Caco-2 (cell line): ENCODE results near the gene STXBP2. TPM values are rescaled to one million over a fixed set of nuclear protein-coding genes. Genes with fewer than 3 reads are reported as not detected.

Experiments
- BruUV-seq: library from RNA; stranded (reverse); fragments of 400-500 nt; replicated peaks from 2 replicates; lab custom pipeline; 2021; lab: Mats Ljungman, UMichigan
- CTCF ChIA-PET: fragments of 300-600 bp; sonication (Branson Sonifier 250); formaldehyde crosslinking; loops from one replicate; lab custom pipeline; 2022; ENCODE audit warnings: antibody characterized with exemption; lab: Charles Lee
- POLR2A ChIA-PET: fragments of 300-600 bp; sonication (Branson Sonifier 250); formaldehyde crosslinking; loops from one replicate; lab custom pipeline; 2022; ENCODE audit warnings: antibody characterized with exemption; lab: Charles Lee
- DNase-seq, 2 experiments: peaks; one replicate each; pipeline versions ENCODE4 v3.0.0 to v3.0.0-alpha.2; 2020 to 2022
- H3K27me3 ChIP-seq: replicated peaks from 2 replicates; pipeline ENCODE4 v1.6.0; 2011; ENCODE audit warnings: low read length; ENCODE audit not compliant: control insufficient read depth, insufficient read depth
- H3K36me3 ChIP-seq: 2 replicates; pipeline ENCODE4 v1.5.1; 2011; ENCODE audit warnings: low read length; ENCODE audit not compliant: control insufficient read depth, insufficient read depth
- H3K4me1 ChIP-seq: fragments of 250-450 bp; sonication (Bioruptor Pico); 2 replicates; pipeline ENCODE4 v1.5.1; 2020; ENCODE audit warnings: mild to moderate bottlenecking
- H3K4me3 ChIP-seq: 2 replicates; pipeline ENCODE4 v1.5.1; 2011; ENCODE audit warnings: low read depth, mild to moderate bottlenecking, control low read depth, low read length
- H3K9me3 ChIP-seq: fragments of 250-450 bp; sonication (Bioruptor Pico); 2 replicates; pipeline ENCODE4 v1.5.1; 2020; ENCODE audit warnings: mild to moderate bottlenecking, moderate library complexity
- H3K27ac Mint-ChIP-seq: one replicate; pipeline ENCODE4 v1.8.0; 2022; ENCODE audit warnings: mixed read lengths; ENCODE audit not compliant: unreplicated experiment
- H3K27me3 Mint-ChIP-seq: one replicate; pipeline ENCODE4 v1.8.0; 2022; ENCODE audit warnings: mixed read lengths; ENCODE audit not compliant: insufficient read depth, unreplicated experiment
- H3K36me3 Mint-ChIP-seq: one replicate; pipeline ENCODE4 v1.8.0; 2022; ENCODE audit warnings: mild to moderate bottlenecking, mixed read lengths; ENCODE audit not compliant: insufficient read depth, unreplicated experiment
- H3K4me1 Mint-ChIP-seq: one replicate; pipeline ENCODE4 v1.8.0; 2022; ENCODE audit warnings: low read depth, mixed read lengths; ENCODE audit not compliant: unreplicated experiment
- H3K4me3 Mint-ChIP-seq: one replicate; pipeline ENCODE4 v1.8.0; 2022; ENCODE audit warnings: mild to moderate bottlenecking, moderate library complexity, mixed read lengths; ENCODE audit not compliant: unreplicated experiment
- H3K9me3 Mint-ChIP-seq: one replicate; pipeline ENCODE4 v1.8.0; 2022; ENCODE audit warnings: mixed read lengths; ENCODE audit not compliant: unreplicated experiment
- intact Hi-C: fragments of 100-400 bp; cut with micrococcal nuclease; formaldehyde crosslinking; loops from one replicate; pipeline ENCODE4 v1.10.0; 2022; ENCODE audit not compliant: unreplicated experiment
- total RNA-seq: library from RNA; stranded (reverse); gene quantifications from 2 replicates; pipeline ENCODE4 v1.2.3, GENCODE V29; 2022
- TF ChIP-seq, protein P1 (sequence below), 2 experiments: fragments of 200-600 bp in 1 of 2; IDR thresholded peaks; 1 replicate in 1 of 2; 2 replicates in 1 of 2; pipeline versions ENCODE4 v1.5.1 to v1.8.0; 2011 to 2022; ENCODE audit warnings: antibody characterized with exemption in 1 of 2, control low read depth in 1 of 2, inconsistent platforms in 1 of 2, low read depth in 1 of 2, low read length in 1 of 2, mild to moderate bottlenecking in 1 of 2, moderate library complexity in 1 of 2; ENCODE audit not compliant: insufficient read depth in 1 of 2, severe bottlenecking in 1 of 2, unreplicated experiment in 1 of 2

Gene STXBP2
- total RNA-seq, 1 experiment from 2014 or later = 113 TPM

DNA sequence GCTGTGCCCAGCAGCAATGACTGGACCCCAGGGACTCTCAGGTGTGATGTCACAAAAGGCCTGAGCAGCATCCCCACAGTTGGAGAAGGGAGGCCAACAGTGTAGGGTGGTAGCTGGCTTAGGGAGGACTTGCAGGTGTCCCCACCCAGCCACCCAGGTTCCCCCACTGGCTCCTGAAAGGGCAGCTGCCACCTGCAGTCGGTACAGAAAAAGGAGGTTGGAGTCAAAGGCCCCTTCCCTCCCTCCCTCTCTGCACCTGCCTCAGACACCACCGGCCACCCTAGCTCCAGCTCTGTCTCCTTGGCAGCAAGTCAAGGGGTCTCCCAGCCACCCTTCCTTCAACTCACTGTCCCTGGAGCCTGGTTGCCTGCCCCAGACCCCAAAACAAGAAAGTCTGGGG is 3.2 kb upstream of the STXBP2 start, which contains the start of gene PCP2:
PCP2 (minus strand) TSS at position 22 of the 400 bp plus-strand sequence. CDS start 262 bp downstream, outside the sequence.
- POLR2A ChIA-PET = no interaction called here

DNA sequence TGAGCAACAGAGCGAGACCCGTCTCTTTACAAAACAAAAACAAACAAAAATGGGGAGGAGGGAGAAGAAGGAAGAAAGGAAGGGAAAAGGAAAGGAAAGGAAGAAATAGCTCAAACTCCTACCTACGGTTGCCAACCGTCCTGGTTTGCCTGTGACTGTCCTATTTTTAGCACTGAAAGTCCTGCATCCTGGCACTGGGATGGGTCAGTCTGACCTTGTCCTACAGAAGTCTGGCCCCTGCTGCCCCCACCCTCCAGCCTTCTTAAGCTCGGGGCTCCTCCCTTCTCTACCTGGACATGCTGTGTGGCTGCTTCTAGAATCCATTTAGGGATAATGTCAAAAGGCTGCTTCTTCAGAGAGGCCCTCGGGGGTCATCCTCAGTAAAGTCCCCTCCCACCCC is 1.2 kb upstream of the STXBP2 start:
- peak overlapping the region; percentile 79 for H3K4me3 Mint-ChIP-seq

More for the DNA sequence above, 3.2 kb upstream of the STXBP2 start, which contains the start of gene PCP2:
- no peaks in the 10 kb centered on the region for H3K27me3 Mint-ChIP-seq
- H3K9me3 Mint-ChIP-seq = no peaks in the 10 kb centered on the region
- Histone ChIP-seq H3K4me1 (peaks cover 16% of the 10 kb centered on the region), H3K9me3 (no peaks in the 10 kb centered on the region), H3K27me3 (no peaks in the 10 kb centered on the region), H3K36me3 (no peaks in the 10 kb centered on the region), H3K4me3 (no peak within 1 kb of the TSS)
- CTCF ChIA-PET = no interaction called here
- TF ChIP-seq, protein P1, sequence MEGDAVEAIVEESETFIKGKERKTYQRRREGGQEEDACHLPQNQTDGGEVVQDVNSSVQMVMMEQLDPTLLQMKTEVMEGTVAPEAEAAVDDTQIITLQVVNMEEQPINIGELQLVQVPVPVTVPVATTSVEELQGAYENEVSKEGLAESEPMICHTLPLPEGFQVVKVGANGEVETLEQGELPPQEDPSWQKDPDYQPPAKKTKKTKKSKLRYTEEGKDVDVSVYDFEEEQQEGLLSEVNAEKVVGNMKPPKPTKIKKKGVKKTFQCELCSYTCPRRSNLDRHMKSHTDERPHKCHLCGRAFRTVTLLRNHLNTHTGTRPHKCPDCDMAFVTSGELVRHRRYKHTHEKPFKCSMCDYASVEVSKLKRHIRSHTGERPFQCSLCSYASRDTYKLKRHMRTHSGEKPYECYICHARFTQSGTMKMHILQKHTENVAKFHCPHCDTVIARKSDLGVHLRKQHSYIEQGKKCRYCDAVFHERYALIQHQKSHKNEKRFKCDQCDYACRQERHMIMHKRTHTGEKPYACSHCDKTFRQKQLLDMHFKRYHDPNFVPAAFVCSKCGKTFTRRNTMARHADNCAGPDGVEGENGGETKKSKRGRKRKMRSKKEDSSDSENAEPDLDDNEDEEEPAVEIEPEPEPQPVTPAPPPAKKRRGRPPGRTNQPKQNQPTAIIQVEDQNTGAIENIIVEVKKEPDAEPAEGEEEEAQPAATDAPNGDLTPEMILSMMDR (IDR thresholded peaks at IDR 0.05; ENCODE audit: insufficient read depth in 1 of 2, low read depth in 1 of 2, low read length in 1 of 2, severe bottlenecking in 1 of 2, unreplicated experiment in 1 of 2) = no peak
- H3K4me1 Mint-ChIP-seq = peaks cover 2% of the 10 kb centered on the region
- no TSS peak for BruUV-seq
- H3K27ac Mint-ChIP-seq = peak within 1 kb of the TSS; percentile 63
- DNase-seq = no peak
- intact Hi-C loops = no loop called here
- peaks cover 26% of the 10 kb centered on the region for H3K36me3 Mint-ChIP-seq
- no peak within 1 kb of the TSS for H3K4me3 Mint-ChIP-seq

DNA sequence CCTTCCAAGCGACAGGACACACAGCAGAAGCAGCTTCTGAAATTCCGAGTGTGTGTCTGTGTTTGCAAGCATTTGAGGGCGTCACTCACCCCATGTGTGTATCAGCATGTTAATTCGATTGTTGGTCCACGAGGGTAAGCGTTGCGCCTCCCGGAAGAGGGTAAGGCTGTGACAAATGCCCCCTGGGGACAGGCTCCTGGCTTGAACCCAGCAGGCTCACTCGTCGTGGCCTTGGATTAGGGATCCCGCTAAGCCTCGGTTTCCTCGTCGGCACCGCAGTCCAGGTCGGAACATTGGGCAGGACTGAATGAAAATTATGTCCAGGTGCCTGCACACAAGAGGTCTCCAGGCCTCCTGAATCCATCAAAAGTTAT is 606 bp upstream of the STXBP2 start:
- no peaks in the 10 kb centered on the region for H3K9me3 ChIP-seq
- CTCF ChIA-PET = no interaction called here
- no peak for DNase-seq
- no peaks in the 10 kb centered on the region for H3K27me3 Mint-ChIP-seq
- H3K9me3 Mint-ChIP-seq = peaks cover 9% of the 10 kb centered on the region
- intact Hi-C loops = loop anchor here (2.0 kb wide), 1 partner anchor 68 kb away; no protein-coding TSS in a partner anchor
- H3K4me3 Mint-ChIP-seq = peak overlapping the region; percentile 79
- H3K4me1 ChIP-seq = peaks cover 7% of the 10 kb centered on the region
- TF ChIP-seq, protein P1 (IDR thresholded peaks at IDR 0.05; ENCODE audit: insufficient read depth in 1 of 2, low read depth in 1 of 2, low read length in 1 of 2, severe bottlenecking in 1 of 2, unreplicated experiment in 1 of 2) = no peak
- POLR2A ChIA-PET = no interaction called here
- H3K27me3 ChIP-seq = no peaks in the 10 kb centered on the region
- peak overlapping the region; percentile 63 for H3K4me3 ChIP-seq
- BruUV-seq = TSS peak; percentile 59
- peaks cover 2% of the 10 kb centered on the region; the same call in 1 of the 2 replicates for H3K36me3 ChIP-seq
- peak overlapping the region; percentile 77 for H3K27ac Mint-ChIP-seq
- no peaks in the 10 kb centered on the region for H3K4me1 Mint-ChIP-seq
- peaks cover 22% of the 10 kb centered on the region for H3K36me3 Mint-ChIP-seq

More for the DNA sequence above, 1.2 kb upstream of the STXBP2 start:
- TF ChIP-seq, protein P1 (IDR thresholded peaks at IDR 0.05; ENCODE audit: insufficient read depth in 1 of 2, low read depth in 1 of 2, low read length in 1 of 2, severe bottlenecking in 1 of 2, unreplicated experiment in 1 of 2) = no peak
- H3K36me3 Mint-ChIP-seq = peaks cover 22% of the 10 kb centered on the region
- no TSS peak for BruUV-seq
- Histone ChIP-seq H3K4me1 (peaks cover 11% of the 10 kb centered on the region), H3K4me3 (no peak overlapping the region), H3K27me3 (no peaks in the 10 kb centered on the region), H3K9me3 (no peaks in the 10 kb centered on the region), H3K36me3 (peaks cover 2% of the 10 kb centered on the region; the same call in 1 of the 2 replicates)
- peaks cover 9% of the 10 kb centered on the region for H3K9me3 Mint-ChIP-seq
- H3K4me1 Mint-ChIP-seq = no peaks in the 10 kb centered on the region
- ChIA-PET POLR2A (interaction anchor here (0.5 to 1.0 kb wide), 2 partner anchors 41 to 164 kb away, joined by 4 to 7 read pairs; no protein-coding TSS in a partner anchor), CTCF (no interaction called here)
- H3K27ac Mint-ChIP-seq = no peak overlapping the region
- intact Hi-C loops = loop anchor here (2.0 kb wide), 1 partner anchor 67 kb away; no protein-coding TSS in a partner anchor
- DNase-seq = no peak
- no peaks in the 10 kb centered on the region for H3K27me3 Mint-ChIP-seq
